GM19025 (cell line): Measurements from ENCODE around the gene NFE2L3.
"Not testable (repeated sequence)": the region's sequence is repeated elsewhere in the genome, so short reads cannot be mapped to it uniquely, and the experiment has no call there.

Experiments used
- ATAC-seq: cut with Tn5 transposase; IDR thresholded peaks from one replicate; pipeline ENCODE4 v1.9.1; 2021; ENCODE audit warnings: mild to moderate bottlenecking, low read depth, moderate library complexity; ENCODE audit not compliant: unreplicated experiment

Gene NFE2L3

GRCh38 chr7:26185844-26186180 lies 33.8 kb downstream of the NFE2L3 start:
- ATAC-seq, result no peak

- no peak for ATAC-seq
These were observed 34.6 kb downstream of the NFE2L3 start for GRCh38 chr7:26186364-26187311.

- no peak for ATAC-seq
These were observed 35.6 kb downstream of the NFE2L3 start for GRCh38 chr7:26187380-26188205.

- no peak for ATAC-seq
These were observed 36.4 kb downstream of the NFE2L3 start for GRCh38 chr7:26188206-26188956.

- no peak for ATAC-seq
These were observed 37.1 kb downstream of the NFE2L3 start for GRCh38 chr7:26188957-26189541.

- ATAC-seq, result no peak
These were observed 37.7 kb downstream of the NFE2L3 start for GRCh38 chr7:26189697-26190096.

GRCh38 chr7:26190417-26190869 lies 38.4 kb downstream of the NFE2L3 start:
- no peak for ATAC-seq

GRCh38 chr7:26191233-26191973 lies 39.4 kb downstream of the NFE2L3 start:
- ATAC-seq, result no peak

- no peak for ATAC-seq
These were observed 40.0 kb downstream of the NFE2L3 start for GRCh38 chr7:26191974-26192479.

GRCh38 chr7:26192485-26193087 lies 40.6 kb downstream of the NFE2L3 start:
- ATAC-seq, result no peak

GRCh38 chr7:26193432-26194207 lies 41.6 kb downstream of the NFE2L3 start:
- ATAC-seq, result no peak

GRCh38 chr7:26194764-26195163 lies 42.8 kb downstream of the NFE2L3 start:
- ATAC-seq, result not testable (repeated sequence)

- no peak for ATAC-seq
These were observed 43.2 kb downstream of the NFE2L3 start for GRCh38 chr7:26195182-26195581.

- no peak for ATAC-seq
These were observed 44.1 kb downstream of the NFE2L3 start for GRCh38 chr7:26195867-26196657.

- no peak for ATAC-seq
These were observed 45.4 kb downstream of the NFE2L3 start for GRCh38 chr7:26197153-26198115.

GRCh38 chr7:26198133-26198780 lies 46.3 kb downstream of the NFE2L3 start:
- ATAC-seq, result no peak
